GM23338 (cell line): ENCODE data around the gene PRRG1. TPM values are rescaled to one million over a fixed set of nuclear protein-coding genes. Genes with fewer than 3 reads are reported as not detected.

Source experiments
- ATAC-seq: fragments of 200-7000 bp; cut with Tn5 transposase; 3 replicates; pipeline ENCODE4 v1.9.1; 2020
- DNase-seq: peaks from one replicate; pipeline ENCODE4 v3.0.0-alpha.2; 2015; ENCODE audit warnings: low spot score
- H2AFZ ChIP-seq: fragments of 200-600 bp; sonication (generic); 2 replicates; pipeline ENCODE4 v1.8.0; 2016; ENCODE audit warnings: antibody characterized with exemption, mild to moderate bottlenecking, moderate library complexity
- H3F3A ChIP-seq: fragments of 200-600 bp; sonication (generic); replicated peaks from 2 replicates; pipeline ENCODE4 v1.8.0; 2017; ENCODE audit warnings: antibody characterized with exemption, mixed run types, low read depth
- H3K27ac ChIP-seq: fragments of 200-600 bp; sonication (generic); 2 replicates; pipeline ENCODE4 v1.6.1; 2016; ENCODE audit warnings: low read depth
- H3K27me3 ChIP-seq: fragments of 200-600 bp; sonication (generic); 2 replicates; pipeline ENCODE4 v1.8.0; 2016; ENCODE audit warnings: mild to moderate bottlenecking, mixed run types, moderate library complexity; ENCODE audit not compliant: insufficient read depth
- H3K36me3 ChIP-seq: fragments of 200-600 bp; sonication (generic); 2 replicates; pipeline ENCODE4 v1.8.0; 2016; ENCODE audit warnings: mild to moderate bottlenecking; ENCODE audit not compliant: insufficient read depth
- H3K4me1 ChIP-seq: fragments of 200-600 bp; sonication (generic); 2 replicates; pipeline ENCODE4 v1.8.0; 2016; ENCODE audit warnings: mild to moderate bottlenecking, moderate library complexity; ENCODE audit not compliant: insufficient read depth
- H3K4me2 ChIP-seq: fragments of 200-600 bp; sonication (generic); 2 replicates; pipeline ENCODE4 v1.7.1; 2017; ENCODE audit warnings: mixed run types
- H3K4me3 ChIP-seq: fragments of 200-600 bp; sonication (generic); 2 replicates; pipeline ENCODE4 v1.6.1; 2016; ENCODE audit warnings: mixed run types
- H3K79me2 ChIP-seq: fragments of 200-600 bp; sonication (generic); replicated peaks from 2 replicates; pipeline ENCODE4 v1.8.0; 2017; ENCODE audit warnings: mild to moderate bottlenecking; ENCODE audit not compliant: insufficient read depth
- H3K9me2 ChIP-seq: fragments of 200-600 bp; sonication (generic); 2 replicates; pipeline ENCODE4 v1.8.0; 2017; ENCODE audit not compliant: insufficient read depth
- H4K20me1 ChIP-seq: fragments of 200-600 bp; sonication (generic); replicated peaks from 2 replicates; pipeline ENCODE4 v1.8.0; 2017; ENCODE audit warnings: mild to moderate bottlenecking; ENCODE audit not compliant: insufficient read depth
- H3K27ac Mint-ChIP-seq: 2 replicates; pipeline ENCODE4 v1.8.0; 2020; ENCODE audit warnings: inconsistent platforms, mild to moderate bottlenecking, moderate library complexity, mixed read lengths
- H3K27me3 Mint-ChIP-seq: 3 replicates; pipeline ENCODE4 v1.8.0; 2022; ENCODE audit warnings: low read depth, mild to moderate bottlenecking, moderate library complexity, mixed read lengths, inconsistent platforms; ENCODE audit not compliant: insufficient read depth, poor library complexity
- H3K36me3 Mint-ChIP-seq: 3 replicates; pipeline ENCODE4 v1.8.0; 2021; ENCODE audit warnings: low read depth, mild to moderate bottlenecking, inconsistent platforms, moderate library complexity, mixed read lengths
- H3K4me1 Mint-ChIP-seq: 3 replicates; pipeline ENCODE4 v1.8.0; 2020; ENCODE audit warnings: mild to moderate bottlenecking, inconsistent platforms, mixed read lengths
- H3K4me3 Mint-ChIP-seq: 3 replicates; pipeline ENCODE4 v1.8.0; 2021; ENCODE audit warnings: moderate library complexity, mild to moderate bottlenecking, inconsistent platforms, mixed read lengths
- H3K9me3 Mint-ChIP-seq: 3 replicates; pipeline ENCODE4 v1.8.0; 2020; ENCODE audit warnings: moderate library complexity, mild to moderate bottlenecking, inconsistent platforms, mixed read lengths
- CREB1 ChIP-seq: fragments of 250-450 bp; sonication (Bioruptor Pico); IDR thresholded peaks from 2 replicates; pipeline ENCODE4 v1.5.0; 2020; ENCODE audit warnings: low read depth, mild to moderate bottlenecking, moderate library complexity
- EZH2 ChIP-seq: fragments of 200-600 bp; sonication (generic); IDR thresholded peaks from one replicate; pipeline ENCODE4 v1.8.0; 2017; ENCODE audit warnings: antibody characterized with exemption, mild to moderate bottlenecking, low read depth; ENCODE audit not compliant: unreplicated experiment
- EZH2phosphoT487 ChIP-seq: fragments of 200-600 bp; sonication (generic); IDR thresholded peaks from one replicate; pipeline ENCODE4 v1.8.1; 2018; ENCODE audit warnings: antibody characterized with exemption; ENCODE audit not compliant: unreplicated experiment
- JUNB ChIP-seq: IDR thresholded peaks from one replicate; pipeline ENCODE4 v1.6.1; 2016; ENCODE audit warnings: antibody characterized with exemption; ENCODE audit not compliant: unreplicated experiment
- NANOG ChIP-seq: IDR thresholded peaks from 2 replicates; pipeline ENCODE4 v1.6.1; 2016; ENCODE audit warnings: antibody characterized with exemption, borderline replicate concordance
- POLR2AphosphoS5 ChIP-seq: IDR thresholded peaks from 2 replicates; pipeline ENCODE4 v1.6.1; 2016; ENCODE audit warnings: antibody characterized with exemption, low read depth
- STAT1 ChIP-seq: IDR thresholded peaks from one replicate; pipeline ENCODE4 v1.6.1; 2016; ENCODE audit warnings: antibody characterized with exemption; ENCODE audit not compliant: unreplicated experiment
- ZNF114 ChIP-seq: fragments of 250-450 bp; sonication (Bioruptor Pico); IDR thresholded peaks from 2 replicates; pipeline ENCODE4 v1.5.0; 2020; ENCODE audit warnings: mild to moderate bottlenecking, moderate library complexity
- ZNF331 ChIP-seq: fragments of 250-450 bp; sonication (Bioruptor Pico); IDR thresholded peaks from 2 replicates; pipeline ENCODE4 v1.5.0; 2020; ENCODE audit warnings: low read depth, mild to moderate bottlenecking, moderate library complexity
- polyA plus RNA-seq: library from polyadenylated mRNA; unstranded; fragments of >200 nt; fragmentation: Nextera tagmentation; extraction: Ambion mirVana; gene quantifications from 2 replicates; pipeline ENCODE4 v1.2.1, GENCODE V29; 2016
- total RNA-seq: library from RNA; depleted of rRNA; stranded (reverse); fragments of >200 nt; shearing (Covaris generic); gene quantifications from 2 replicates; pipeline ENCODE4 v1.2.3, GENCODE V29; 2014
- TF ChIP-seq, protein P1 (sequence below): IDR thresholded peaks from 2 replicates; pipeline ENCODE4 v1.6.1; 2016; ENCODE audit warnings: antibody characterized with exemption
- TF ChIP-seq, protein P2 (sequence below), 2 experiments: fragments of 200-600 bp in 1 of 2; sonication (generic) in 1 of 2; conservative IDR thresholded peaks; 2 replicates each; pipeline versions ENCODE4 v1.5.1 to v1.6.1; 2016 to 2017; ENCODE audit warnings: antibody characterized with exemption in 2 of 2, low read depth in 2 of 2, mild to moderate bottlenecking in 2 of 2, moderate library complexity in 1 of 2
- TF ChIP-seq, protein P3 (sequence below): IDR thresholded peaks from one replicate; pipeline ENCODE4 v1.6.1; 2018; ENCODE audit warnings: antibody characterized with exemption; ENCODE audit not compliant: unreplicated experiment
- TF ChIP-seq, protein P4 (sequence below): fragments of 250-450 bp; sonication (Bioruptor Pico); IDR thresholded peaks from 2 replicates; pipeline ENCODE4 v1.5.0; 2020; ENCODE audit warnings: mild to moderate bottlenecking, moderate library complexity

The PRRG1 gene
- total and polyA plus RNA-seq, 2 experiments from 2014 or later: 3.8 to 10.8 TPM

DNA sequence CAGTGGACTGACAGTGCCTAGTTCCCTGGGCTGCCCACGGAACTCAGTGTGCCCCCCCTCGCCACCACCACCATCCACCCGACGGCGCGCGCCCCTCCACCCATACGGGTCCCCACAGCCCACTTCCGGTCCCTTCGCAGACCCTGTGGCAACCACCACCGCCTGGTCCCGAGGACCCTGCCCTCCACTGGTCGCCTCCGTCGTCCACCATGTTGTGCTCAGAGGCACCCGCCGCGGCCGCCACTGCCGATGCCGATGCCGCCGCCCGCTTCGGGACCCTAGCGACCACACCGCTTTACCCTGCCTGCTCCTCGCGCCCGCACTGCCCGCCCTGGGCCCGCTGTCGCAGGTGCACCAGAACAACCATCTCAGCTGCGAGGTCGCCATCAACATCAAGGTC is 155.8 kb downstream of the PRRG1 start:
- Histone ChIP-seq H3F3A (no peaks in the 10 kb centered on the region), H3K27ac (no peak overlapping the region), H3K4me3 (no peak overlapping the region), H3K4me2 (no peak overlapping the region), H2AFZ (no peak overlapping the region), H4K20me1 (no peaks in the 10 kb centered on the region), H3K27me3 (no peaks in the 10 kb centered on the region), H3K4me1 (no peaks in the 10 kb centered on the region), H3K9me2 (no peaks in the 10 kb centered on the region), H3K79me2 (no peaks in the 10 kb centered on the region), H3K36me3 (no peaks in the 10 kb centered on the region)
- Mint-ChIP-seq H3K9me3 (0 out of 3 replicates have a peak, but pooled peaks cover 3% of the 10 kb centered on the region), H3K36me3 (no peaks in the 10 kb centered on the region), H3K4me3 (no peak overlapping the region), H3K27me3 (peaks cover 2% of the 10 kb centered on the region), H3K27ac (no peak overlapping the region), H3K4me1 (peaks cover 7% of the 10 kb centered on the region; the same call in 2 of the 3 replicates)
- no peak for DNase-seq
- ATAC-seq: no peak
- TF ChIP-seq NANOG: no peak
- TF ChIP-seq EZH2: no peak
- TF ChIP-seq, protein P1, sequence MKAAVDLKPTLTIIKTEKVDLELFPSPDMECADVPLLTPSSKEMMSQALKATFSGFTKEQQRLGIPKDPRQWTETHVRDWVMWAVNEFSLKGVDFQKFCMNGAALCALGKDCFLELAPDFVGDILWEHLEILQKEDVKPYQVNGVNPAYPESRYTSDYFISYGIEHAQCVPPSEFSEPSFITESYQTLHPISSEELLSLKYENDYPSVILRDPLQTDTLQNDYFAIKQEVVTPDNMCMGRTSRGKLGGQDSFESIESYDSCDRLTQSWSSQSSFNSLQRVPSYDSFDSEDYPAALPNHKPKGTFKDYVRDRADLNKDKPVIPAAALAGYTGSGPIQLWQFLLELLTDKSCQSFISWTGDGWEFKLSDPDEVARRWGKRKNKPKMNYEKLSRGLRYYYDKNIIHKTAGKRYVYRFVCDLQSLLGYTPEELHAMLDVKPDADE: no peak
- no peak for TF ChIP-seq EZH2phosphoT487
- TF ChIP-seq, protein P2, sequence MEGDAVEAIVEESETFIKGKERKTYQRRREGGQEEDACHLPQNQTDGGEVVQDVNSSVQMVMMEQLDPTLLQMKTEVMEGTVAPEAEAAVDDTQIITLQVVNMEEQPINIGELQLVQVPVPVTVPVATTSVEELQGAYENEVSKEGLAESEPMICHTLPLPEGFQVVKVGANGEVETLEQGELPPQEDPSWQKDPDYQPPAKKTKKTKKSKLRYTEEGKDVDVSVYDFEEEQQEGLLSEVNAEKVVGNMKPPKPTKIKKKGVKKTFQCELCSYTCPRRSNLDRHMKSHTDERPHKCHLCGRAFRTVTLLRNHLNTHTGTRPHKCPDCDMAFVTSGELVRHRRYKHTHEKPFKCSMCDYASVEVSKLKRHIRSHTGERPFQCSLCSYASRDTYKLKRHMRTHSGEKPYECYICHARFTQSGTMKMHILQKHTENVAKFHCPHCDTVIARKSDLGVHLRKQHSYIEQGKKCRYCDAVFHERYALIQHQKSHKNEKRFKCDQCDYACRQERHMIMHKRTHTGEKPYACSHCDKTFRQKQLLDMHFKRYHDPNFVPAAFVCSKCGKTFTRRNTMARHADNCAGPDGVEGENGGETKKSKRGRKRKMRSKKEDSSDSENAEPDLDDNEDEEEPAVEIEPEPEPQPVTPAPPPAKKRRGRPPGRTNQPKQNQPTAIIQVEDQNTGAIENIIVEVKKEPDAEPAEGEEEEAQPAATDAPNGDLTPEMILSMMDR (conservative IDR thresholded peaks at IDR 0.05; ENCODE audit: low read depth in 2 of 2): no peak
- no peak for TF ChIP-seq ZNF114 (CRISPR knock-in tag)
- TF ChIP-seq CREB1 (CRISPR knock-in tag): no peak
- TF ChIP-seq, protein P3, sequence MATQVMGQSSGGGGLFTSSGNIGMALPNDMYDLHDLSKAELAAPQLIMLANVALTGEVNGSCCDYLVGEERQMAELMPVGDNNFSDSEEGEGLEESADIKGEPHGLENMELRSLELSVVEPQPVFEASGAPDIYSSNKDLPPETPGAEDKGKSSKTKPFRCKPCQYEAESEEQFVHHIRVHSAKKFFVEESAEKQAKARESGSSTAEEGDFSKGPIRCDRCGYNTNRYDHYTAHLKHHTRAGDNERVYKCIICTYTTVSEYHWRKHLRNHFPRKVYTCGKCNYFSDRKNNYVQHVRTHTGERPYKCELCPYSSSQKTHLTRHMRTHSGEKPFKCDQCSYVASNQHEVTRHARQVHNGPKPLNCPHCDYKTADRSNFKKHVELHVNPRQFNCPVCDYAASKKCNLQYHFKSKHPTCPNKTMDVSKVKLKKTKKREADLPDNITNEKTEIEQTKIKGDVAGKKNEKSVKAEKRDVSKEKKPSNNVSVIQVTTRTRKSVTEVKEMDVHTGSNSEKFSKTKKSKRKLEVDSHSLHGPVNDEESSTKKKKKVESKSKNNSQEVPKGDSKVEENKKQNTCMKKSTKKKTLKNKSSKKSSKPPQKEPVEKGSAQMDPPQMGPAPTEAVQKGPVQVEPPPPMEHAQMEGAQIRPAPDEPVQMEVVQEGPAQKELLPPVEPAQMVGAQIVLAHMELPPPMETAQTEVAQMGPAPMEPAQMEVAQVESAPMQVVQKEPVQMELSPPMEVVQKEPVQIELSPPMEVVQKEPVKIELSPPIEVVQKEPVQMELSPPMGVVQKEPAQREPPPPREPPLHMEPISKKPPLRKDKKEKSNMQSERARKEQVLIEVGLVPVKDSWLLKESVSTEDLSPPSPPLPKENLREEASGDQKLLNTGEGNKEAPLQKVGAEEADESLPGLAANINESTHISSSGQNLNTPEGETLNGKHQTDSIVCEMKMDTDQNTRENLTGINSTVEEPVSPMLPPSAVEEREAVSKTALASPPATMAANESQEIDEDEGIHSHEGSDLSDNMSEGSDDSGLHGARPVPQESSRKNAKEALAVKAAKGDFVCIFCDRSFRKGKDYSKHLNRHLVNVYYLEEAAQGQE: no peak
- no peak for TF ChIP-seq JUNB
- TF ChIP-seq POLR2AphosphoS5: no peak
- TF ChIP-seq ZNF331 (CRISPR knock-in tag): no peak
- TF ChIP-seq, protein P4, sequence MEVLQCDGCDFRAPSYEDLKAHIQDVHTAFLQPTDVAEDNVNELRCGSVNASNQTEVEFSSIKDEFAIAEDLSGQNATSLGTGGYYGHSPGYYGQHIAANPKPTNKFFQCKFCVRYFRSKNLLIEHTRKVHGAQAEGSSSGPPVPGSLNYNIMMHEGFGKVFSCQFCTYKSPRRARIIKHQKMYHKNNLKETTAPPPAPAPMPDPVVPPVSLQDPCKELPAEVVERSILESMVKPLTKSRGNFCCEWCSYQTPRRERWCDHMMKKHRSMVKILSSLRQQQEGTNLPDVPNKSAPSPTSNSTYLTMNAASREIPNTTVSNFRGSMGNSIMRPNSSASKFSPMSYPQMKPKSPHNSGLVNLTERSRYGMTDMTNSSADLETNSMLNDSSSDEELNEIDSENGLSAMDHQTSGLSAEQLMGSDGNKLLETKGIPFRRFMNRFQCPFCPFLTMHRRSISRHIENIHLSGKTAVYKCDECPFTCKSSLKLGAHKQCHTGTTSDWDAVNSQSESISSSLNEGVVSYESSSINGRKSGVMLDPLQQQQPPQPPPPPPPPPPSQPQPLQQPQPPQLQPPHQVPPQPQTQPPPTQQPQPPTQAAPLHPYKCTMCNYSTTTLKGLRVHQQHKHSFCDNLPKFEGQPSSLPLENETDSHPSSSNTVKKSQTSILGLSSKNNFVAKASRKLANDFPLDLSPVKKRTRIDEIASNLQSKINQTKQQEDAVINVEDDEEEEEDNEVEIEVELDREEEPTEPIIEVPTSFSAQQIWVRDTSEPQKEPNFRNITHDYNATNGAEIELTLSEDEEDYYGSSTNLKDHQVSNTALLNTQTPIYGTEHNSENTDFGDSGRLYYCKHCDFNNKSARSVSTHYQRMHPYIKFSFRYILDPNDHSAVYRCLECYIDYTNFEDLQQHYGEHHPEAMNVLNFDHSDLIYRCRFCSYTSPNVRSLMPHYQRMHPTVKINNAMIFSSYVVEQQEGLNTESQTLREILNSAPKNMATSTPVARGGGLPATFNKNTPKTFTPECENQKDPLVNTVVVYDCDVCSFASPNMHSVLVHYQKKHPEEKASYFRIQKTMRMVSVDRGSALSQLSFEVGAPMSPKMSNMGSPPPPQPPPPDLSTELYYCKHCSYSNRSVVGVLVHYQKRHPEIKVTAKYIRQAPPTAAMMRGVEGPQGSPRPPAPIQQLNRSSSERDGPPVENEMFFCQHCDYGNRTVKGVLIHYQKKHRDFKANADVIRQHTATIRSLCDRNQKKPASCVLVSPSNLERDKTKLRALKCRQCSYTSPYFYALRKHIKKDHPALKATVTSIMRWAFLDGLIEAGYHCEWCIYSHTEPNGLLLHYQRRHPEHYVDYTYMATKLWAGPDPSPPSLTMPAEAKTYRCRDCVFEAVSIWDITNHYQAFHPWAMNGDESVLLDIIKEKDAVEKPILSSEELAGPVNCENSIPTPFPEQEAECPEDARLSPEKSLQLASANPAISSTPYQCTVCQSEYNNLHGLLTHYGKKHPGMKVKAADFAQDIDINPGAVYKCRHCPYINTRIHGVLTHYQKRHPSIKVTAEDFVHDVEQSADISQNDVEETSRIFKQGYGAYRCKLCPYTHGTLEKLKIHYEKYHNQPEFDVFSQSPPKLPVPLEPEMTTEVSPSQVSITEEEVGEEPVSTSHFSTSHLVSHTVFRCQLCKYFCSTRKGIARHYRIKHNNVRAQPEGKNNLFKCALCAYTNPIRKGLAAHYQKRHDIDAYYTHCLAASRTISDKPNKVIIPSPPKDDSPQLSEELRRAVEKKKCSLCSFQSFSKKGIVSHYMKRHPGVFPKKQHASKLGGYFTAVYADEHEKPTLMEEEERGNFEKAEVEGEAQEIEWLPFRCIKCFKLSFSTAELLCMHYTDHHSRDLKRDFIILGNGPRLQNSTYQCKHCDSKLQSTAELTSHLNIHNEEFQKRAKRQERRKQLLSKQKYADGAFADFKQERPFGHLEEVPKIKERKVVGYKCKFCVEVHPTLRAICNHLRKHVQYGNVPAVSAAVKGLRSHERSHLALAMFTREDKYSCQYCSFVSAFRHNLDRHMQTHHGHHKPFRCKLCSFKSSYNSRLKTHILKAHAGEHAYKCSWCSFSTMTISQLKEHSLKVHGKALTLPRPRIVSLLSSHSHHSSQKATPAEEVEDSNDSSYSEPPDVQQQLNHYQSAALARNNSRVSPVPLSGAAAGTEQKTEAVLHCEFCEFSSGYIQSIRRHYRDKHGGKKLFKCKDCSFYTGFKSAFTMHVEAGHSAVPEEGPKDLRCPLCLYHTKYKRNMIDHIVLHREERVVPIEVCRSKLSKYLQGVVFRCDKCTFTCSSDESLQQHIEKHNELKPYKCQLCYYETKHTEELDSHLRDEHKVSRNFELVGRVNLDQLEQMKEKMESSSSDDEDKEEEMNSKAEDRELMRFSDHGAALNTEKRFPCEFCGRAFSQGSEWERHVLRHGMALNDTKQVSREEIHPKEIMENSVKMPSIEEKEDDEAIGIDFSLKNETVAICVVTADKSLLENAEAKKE: no peak
- TF ChIP-seq STAT1: no peak
